HepG2 (cell line): ENCODE results near the gene RABL6. TPM values are rescaled to one million over a fixed set of nuclear protein-coding genes. Genes with fewer than 3 reads are reported as not detected.

Experiments used
- GABPB1 ChIP-seq: IDR thresholded peaks from 2 replicates; pipeline ENCODE4 v1.6.1; 2016; ENCODE audit warnings: mild to moderate bottlenecking, missing genetic modification reagents, moderate library complexity, missing compliant biosample characterization
- HNF4A ChIP-seq: sonication (generic); formaldehyde crosslinking; IDR thresholded peaks from 2 replicates; pipeline ENCODE4 v1.4.0; 2020; ENCODE audit warnings: missing genetic modification reagents
- JUND ChIP-seq: sonication (generic); formaldehyde crosslinking; IDR thresholded peaks from 2 replicates; pipeline ENCODE4 v1.8.0; 2022; ENCODE audit warnings: mild to moderate bottlenecking, missing genetic modification reagents
- KAT2B ChIP-seq: fragments of 150-350 bp; IDR thresholded peaks from 2 replicates; pipeline ENCODE4 v1.6.1; 2014; ENCODE audit warnings: low read depth, low read length, borderline replicate concordance
- LCORL ChIP-seq, 2 experiments: fragments of 450-650 bp in 1 of 2; sonication (generic) in 1 of 2; formaldehyde crosslinking in 1 of 2; IDR thresholded peaks; 2 replicates each; pipeline versions ENCODE4 v1.5.0 to v1.6.1; 2017 to 2020; ENCODE audit warnings: antibody characterized with exemption in 1 of 2, missing genetic modification reagents in 1 of 2
- MEF2D ChIP-seq: sonication (generic); formaldehyde crosslinking; IDR thresholded peaks from 2 replicates; pipeline ENCODE4 v1.5.1; 2020; ENCODE audit warnings: mild to moderate bottlenecking, missing genetic modification reagents
- NCOA5 ChIP-seq: sonication (generic); formaldehyde crosslinking; IDR thresholded peaks from 2 replicates; pipeline ENCODE4 v1.4.0; 2020; ENCODE audit warnings: missing genetic modification reagents
- PCBP1 ChIP-seq: fragments of 200-400 bp; formaldehyde crosslinking; IDR thresholded peaks from 2 replicates; pipeline ENCODE4 v1.6.1; 2017; ENCODE audit warnings: mild to moderate bottlenecking, low read depth, low read length, borderline replicate concordance
- RORA ChIP-seq: sonication (generic); formaldehyde crosslinking; IDR thresholded peaks from 2 replicates; pipeline ENCODE4 v1.5.0; 2020; ENCODE audit warnings: mild to moderate bottlenecking, missing genetic modification reagents, moderate library complexity
- SNAPC2 ChIP-seq: sonication (generic); formaldehyde crosslinking; IDR thresholded peaks from 2 replicates; pipeline ENCODE4 v1.8.1; 2022; ENCODE audit warnings: mild to moderate bottlenecking, missing genetic modification reagents
- ZFP82 ChIP-seq: sonication (generic); formaldehyde crosslinking; IDR thresholded peaks from 2 replicates; pipeline ENCODE4 v1.5.1; 2020; ENCODE audit warnings: mild to moderate bottlenecking, missing genetic modification reagents, borderline replicate concordance
- ZMAT3 ChIP-seq: sonication (generic); formaldehyde crosslinking; conservative IDR thresholded peaks from 2 replicates; pipeline ENCODE4 v1.7.0; 2021; ENCODE audit warnings: missing genetic modification reagents
- ZNF292 ChIP-seq: sonication (generic); formaldehyde crosslinking; IDR thresholded peaks from 2 replicates; pipeline ENCODE4 v1.8.1; 2022; ENCODE audit warnings: mild to moderate bottlenecking, low read depth, missing genetic modification reagents, borderline replicate concordance
- ZNF335 ChIP-seq: sonication (generic); formaldehyde crosslinking; IDR thresholded peaks from 2 replicates; pipeline ENCODE4 v1.4.0; 2020; ENCODE audit warnings: missing genetic modification reagents
- ZNF460 ChIP-seq: sonication (generic); formaldehyde crosslinking; IDR thresholded peaks from 2 replicates; pipeline ENCODE4 v1.5.1; 2020; ENCODE audit warnings: missing genetic modification reagents, mild to moderate bottlenecking, borderline replicate concordance
- ZNF557 ChIP-seq: sonication (generic); formaldehyde crosslinking; IDR thresholded peaks from 2 replicates; pipeline ENCODE4 v1.4.0; 2020; ENCODE audit warnings: missing genetic modification reagents
- ZNF749 ChIP-seq: sonication (generic); formaldehyde crosslinking; IDR thresholded peaks from 2 replicates; pipeline ENCODE4 v1.8.0; 2022; ENCODE audit warnings: mild to moderate bottlenecking, missing genetic modification reagents, moderate library complexity, borderline replicate concordance
- ZSCAN21 ChIP-seq: sonication (generic); formaldehyde crosslinking; IDR thresholded peaks from 2 replicates; pipeline ENCODE4 v1.8.0; 2022; ENCODE audit warnings: mild to moderate bottlenecking, missing genetic modification reagents, moderate library complexity, borderline replicate concordance
- polyA plus RNA-seq, 8 experiments: library from polyadenylated mRNA; depleted of rRNA in 3 of 8; stranded (reverse) in 7 of 8; unstranded in 1 of 8; fragments of >200 nt; fragmentation: Illumina TruSeq in 4 of 8; extraction: Trizol in 4 of 8; gene quantifications; 2 replicates each; pipeline versions ENCODE4 v1.2.1 to v1.2.3, GENCODE V29; 2011 to 2016; ENCODE audit warnings: low read depth in 4 of 8, missing spikeins in 1 of 8, mixed read lengths in 1 of 8; ENCODE audit not compliant: insufficient read depth in 1 of 8
- total RNA-seq, 5 experiments: library from RNA; depleted of rRNA; stranded (reverse); fragments of >200 nt; fragmentation: Illumina TruSeq; extraction: Trizol; gene quantifications; 2 replicates each; pipeline ENCODE4 v1.2.3, GENCODE V29; 2016; ENCODE audit warnings: low read depth in 1 of 5
- TF ChIP-seq, protein P1 (sequence below): sonication (generic); formaldehyde crosslinking; IDR thresholded peaks from 2 replicates; pipeline ENCODE4 v1.8.1; 2023; ENCODE audit warnings: mild to moderate bottlenecking, inconsistent platforms, moderate library complexity, missing genetic modification reagents, borderline replicate concordance
- TF ChIP-seq, protein P2 (sequence below): sonication (generic); formaldehyde crosslinking; IDR thresholded peaks from 2 replicates; pipeline ENCODE4 v1.5.1; 2020; ENCODE audit warnings: mild to moderate bottlenecking, missing genetic modification reagents, moderate library complexity
- TF ChIP-seq, protein P3 (sequence below): sonication (generic); formaldehyde crosslinking; IDR thresholded peaks from 2 replicates; pipeline ENCODE4 v1.9.0; 2021; ENCODE audit warnings: missing genetic modification reagents, borderline replicate concordance

Gene RABL6
- total and polyA plus RNA-seq, 2 of the 13 experiments (the other 11 are each of a cell fraction or from before 2014, with no cell fraction given): 81.5 to 125 TPM

DNA sequence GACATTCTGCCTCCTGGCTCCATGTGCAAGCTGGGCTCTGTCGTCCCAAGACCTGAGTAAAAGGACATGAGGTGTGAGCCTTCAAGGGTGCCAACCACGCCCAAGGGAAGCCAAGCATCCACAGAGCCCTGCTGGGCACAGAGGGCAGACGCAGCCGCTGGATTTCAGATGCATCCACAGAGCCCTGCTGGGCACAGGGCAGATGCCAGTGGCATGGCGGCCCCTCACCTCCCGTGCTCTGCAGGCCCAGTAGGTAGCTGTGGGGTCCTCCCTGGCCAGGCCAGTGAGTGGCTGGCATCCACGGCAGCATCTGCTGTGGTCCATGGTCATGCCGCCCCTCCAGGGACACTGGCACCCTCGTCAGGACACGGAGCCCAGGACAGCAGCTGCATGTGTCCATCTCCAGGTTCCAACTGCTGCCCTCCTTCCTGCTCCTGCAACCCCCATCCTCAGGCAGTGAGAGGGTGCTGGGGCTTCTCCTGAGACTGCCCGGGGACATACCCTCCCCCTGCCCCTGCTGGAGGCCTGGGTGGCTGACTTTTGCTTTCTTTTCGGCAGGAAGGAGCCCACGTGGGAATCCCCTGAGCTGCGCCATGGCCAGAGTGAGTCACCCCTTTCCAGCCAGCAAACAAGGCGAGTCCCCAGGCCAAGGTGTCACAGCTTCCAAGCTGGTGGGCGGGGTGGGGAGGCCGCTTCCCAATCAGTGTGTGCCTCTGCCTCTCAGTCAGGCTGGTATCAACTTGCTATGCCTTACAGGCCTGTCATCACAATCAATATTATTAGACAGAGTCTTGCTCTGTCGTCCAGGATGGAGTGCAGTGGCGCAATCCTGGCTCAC is 74.6 kb downstream of the RABL6 start (continued):
- TF ChIP-seq ZMAT3 (CRISPR knock-in tag): peak; percentile 86; the same call in 1 of the 2 replicates
- no peak; the same call in 1 of the 2 replicates for TF ChIP-seq ZSCAN21 (CRISPR knock-in tag)
- peak; percentile 78; the same call in 1 of the 2 replicates for TF ChIP-seq ZNF292 (CRISPR knock-in tag)
- TF ChIP-seq, protein P1, sequence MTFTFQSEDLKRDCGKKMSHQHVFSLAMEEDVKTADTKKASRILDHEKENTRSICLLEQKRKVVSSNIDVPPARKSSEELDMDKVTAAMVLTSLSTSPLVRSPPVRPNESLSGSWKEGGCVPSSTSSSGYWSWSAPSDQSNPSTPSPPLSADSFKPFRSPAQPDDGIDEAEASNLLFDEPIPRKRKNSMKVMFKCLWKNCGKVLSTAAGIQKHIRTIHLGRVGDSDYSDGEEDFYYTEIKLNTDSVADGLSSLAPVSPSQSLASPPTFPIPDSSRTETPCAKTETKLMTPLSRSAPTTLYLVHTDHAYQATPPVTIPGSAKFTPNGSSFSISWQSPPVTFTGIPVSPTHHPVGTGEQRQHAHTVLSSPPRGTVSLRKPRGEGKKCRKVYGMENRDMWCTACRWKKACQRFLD (CRISPR knock-in tag): no peak
- TF ChIP-seq, protein P2, sequence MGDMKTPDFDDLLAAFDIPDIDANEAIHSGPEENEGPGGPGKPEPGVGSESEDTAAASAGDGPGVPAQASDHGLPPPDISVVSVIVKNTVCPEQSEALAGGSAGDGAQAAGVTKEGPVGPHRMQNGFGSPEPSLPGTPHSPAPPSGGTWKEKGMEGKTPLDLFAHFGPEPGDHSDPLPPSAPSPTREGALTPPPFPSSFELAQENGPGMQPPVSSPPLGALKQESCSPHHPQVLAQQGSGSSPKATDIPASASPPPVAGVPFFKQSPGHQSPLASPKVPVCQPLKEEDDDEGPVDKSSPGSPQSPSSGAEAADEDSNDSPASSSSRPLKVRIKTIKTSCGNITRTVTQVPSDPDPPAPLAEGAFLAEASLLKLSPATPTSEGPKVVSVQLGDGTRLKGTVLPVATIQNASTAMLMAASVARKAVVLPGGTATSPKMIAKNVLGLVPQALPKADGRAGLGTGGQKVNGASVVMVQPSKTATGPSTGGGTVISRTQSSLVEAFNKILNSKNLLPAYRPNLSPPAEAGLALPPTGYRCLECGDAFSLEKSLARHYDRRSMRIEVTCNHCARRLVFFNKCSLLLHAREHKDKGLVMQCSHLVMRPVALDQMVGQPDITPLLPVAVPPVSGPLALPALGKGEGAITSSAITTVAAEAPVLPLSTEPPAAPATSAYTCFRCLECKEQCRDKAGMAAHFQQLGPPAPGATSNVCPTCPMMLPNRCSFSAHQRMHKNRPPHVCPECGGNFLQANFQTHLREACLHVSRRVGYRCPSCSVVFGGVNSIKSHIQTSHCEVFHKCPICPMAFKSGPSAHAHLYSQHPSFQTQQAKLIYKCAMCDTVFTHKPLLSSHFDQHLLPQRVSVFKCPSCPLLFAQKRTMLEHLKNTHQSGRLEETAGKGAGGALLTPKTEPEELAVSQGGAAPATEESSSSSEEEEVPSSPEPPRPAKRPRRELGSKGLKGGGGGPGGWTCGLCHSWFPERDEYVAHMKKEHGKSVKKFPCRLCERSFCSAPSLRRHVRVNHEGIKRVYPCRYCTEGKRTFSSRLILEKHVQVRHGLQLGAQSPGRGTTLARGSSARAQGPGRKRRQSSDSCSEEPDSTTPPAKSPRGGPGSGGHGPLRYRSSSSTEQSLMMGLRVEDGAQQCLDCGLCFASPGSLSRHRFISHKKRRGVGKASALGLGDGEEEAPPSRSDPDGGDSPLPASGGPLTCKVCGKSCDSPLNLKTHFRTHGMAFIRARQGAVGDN (CRISPR knock-in tag): peak; percentile 90
- peak; percentile 42; the same call in 1 of the 2 replicates for TF ChIP-seq KAT2B
- TF ChIP-seq MEF2D (CRISPR knock-in tag): peak; percentile 76
- no peak for TF ChIP-seq PCBP1
- no peak for TF ChIP-seq RORA (CRISPR knock-in tag)
- peak; percentile 60 for TF ChIP-seq GABPB1 (CRISPR knock-in tag)
- no peak for TF ChIP-seq SNAPC2 (CRISPR knock-in tag)
- TF ChIP-seq JUND (CRISPR knock-in tag): peak; percentile 95; the same call in 1 of the 2 replicates
- no peak for TF ChIP-seq ZNF557 (CRISPR knock-in tag)
- TF ChIP-seq ZFP82 (CRISPR knock-in tag): peak; percentile 50; the same call in 1 of the 2 replicates
- TF ChIP-seq LCORL (IDR thresholded peaks at IDR 0.05): no peak; the same call in 1 of the 2 replicates
- peak; percentile 88 for TF ChIP-seq LCORL (CRISPR knock-in tag; IDR thresholded peaks at IDR 0.05)
- TF ChIP-seq ZNF460 (CRISPR knock-in tag): peak; percentile 43; the same call in 1 of the 2 replicates
- TF ChIP-seq, protein P3, sequence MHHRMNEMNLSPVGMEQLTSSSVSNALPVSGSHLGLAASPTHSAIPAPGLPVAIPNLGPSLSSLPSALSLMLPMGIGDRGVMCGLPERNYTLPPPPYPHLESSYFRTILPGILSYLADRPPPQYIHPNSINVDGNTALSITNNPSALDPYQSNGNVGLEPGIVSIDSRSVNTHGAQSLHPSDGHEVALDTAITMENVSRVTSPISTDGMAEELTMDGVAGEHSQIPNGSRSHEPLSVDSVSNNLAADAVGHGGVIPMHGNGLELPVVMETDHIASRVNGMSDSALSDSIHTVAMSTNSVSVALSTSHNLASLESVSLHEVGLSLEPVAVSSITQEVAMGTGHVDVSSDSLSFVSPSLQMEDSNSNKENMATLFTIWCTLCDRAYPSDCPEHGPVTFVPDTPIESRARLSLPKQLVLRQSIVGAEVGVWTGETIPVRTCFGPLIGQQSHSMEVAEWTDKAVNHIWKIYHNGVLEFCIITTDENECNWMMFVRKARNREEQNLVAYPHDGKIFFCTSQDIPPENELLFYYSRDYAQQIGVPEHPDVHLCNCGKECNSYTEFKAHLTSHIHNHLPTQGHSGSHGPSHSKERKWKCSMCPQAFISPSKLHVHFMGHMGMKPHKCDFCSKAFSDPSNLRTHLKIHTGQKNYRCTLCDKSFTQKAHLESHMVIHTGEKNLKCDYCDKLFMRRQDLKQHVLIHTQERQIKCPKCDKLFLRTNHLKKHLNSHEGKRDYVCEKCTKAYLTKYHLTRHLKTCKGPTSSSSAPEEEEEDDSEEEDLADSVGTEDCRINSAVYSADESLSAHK (CRISPR knock-in tag): no peak
- TF ChIP-seq HNF4A (CRISPR knock-in tag): peak; percentile 55
- TF ChIP-seq ZNF335 (CRISPR knock-in tag): peak; percentile 82
- no peak for TF ChIP-seq ZNF749 (CRISPR knock-in tag)
- no peak for TF ChIP-seq NCOA5 (CRISPR knock-in tag)
